ENCODE results near the gene CCDC33.

Gene CCDC33

GRCh38 chr15:74300057-74300795 lies 64.1 kb downstream of the CCDC33 start:
- no peak for DNase-seq (ENCODE audit: low read depth)
- TF ChIP-seq CTCF (IDR thresholded peaks at IDR 0.05; ENCODE audit: control insufficient read depth, extremely low read depth, insufficient read depth): no peak
- no peak overlapping the region for H3K4me3 ChIP-seq (ENCODE audit: low read depth, low read length)

DNA sequence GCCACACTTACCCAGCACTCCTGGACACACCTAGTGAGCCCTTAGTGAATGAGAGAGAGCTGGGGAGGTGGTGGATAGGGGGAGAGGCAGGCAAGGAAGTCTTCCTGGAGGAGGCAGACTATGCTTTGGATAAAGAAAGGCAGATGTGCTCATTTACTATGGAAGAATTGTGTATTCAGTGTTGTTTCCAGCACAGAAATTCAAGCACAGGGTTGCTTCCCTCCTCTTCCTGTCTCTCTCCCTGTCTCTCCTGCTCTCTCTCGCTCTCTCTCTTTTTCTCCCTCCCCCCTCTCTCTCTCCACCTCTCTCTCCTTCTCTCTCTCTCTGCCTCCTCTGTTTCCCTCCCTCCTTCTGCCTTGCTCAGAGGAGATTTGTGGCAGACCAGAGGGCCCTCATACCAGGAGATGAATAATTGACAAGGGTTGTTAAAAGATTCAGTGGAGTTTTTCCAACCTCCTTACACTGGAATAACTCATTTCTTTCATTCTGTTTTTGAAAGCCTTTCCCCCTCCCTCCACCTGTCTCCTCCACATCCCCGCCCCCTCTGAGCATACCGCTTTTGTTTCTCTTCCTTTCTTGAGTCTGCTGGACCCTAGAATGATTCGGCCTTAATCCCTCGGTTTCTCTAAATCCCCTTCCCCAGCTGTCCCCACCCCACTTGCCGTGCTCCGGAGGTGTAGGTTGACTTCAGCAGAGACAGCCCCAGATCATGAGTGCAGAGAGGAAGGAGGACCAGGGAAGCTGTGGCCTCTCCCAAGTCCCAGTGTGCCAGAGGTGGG lies 65.6 kb downstream of the CCDC33 start:
- no peak overlapping the region for H3K4me3 ChIP-seq (ENCODE audit: low read depth, low read length)
- no peak for DNase-seq (ENCODE audit: low read depth)
- TF ChIP-seq CTCF (IDR thresholded peaks at IDR 0.05; ENCODE audit: control insufficient read depth, extremely low read depth, insufficient read depth): no peak

DNA sequence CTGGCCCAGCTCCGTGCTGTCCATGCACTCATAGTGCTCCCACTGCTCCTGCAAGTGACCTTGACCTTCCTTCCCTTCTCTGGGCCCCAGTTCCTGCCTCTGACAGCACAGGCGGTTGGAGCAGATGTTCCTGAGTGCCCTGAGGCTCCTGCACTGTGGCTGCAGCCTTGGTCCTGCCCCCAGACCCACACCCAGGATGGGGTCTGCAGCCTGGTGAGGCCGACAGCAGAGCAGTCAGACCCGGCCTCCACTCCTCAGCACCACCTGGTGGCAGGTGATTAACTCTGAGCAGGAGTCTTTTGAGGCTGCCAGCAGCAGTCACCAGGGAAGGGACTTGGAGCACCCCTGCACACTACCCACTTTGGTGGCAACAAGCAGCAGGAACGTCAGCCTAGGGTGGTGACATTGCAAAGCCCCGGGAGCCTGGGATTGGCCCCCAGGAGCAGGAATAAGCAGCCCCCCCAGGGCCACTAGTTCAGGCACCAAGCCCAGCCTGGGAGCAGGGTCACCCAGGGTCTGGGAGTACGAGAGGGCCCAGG lies 66.8 kb downstream of the CCDC33 start:
- peak; percentile 79 for TF ChIP-seq CTCF (IDR thresholded peaks at IDR 0.05; ENCODE audit: control insufficient read depth, extremely low read depth, insufficient read depth)
- H3K4me3 ChIP-seq (ENCODE audit: low read depth, low read length): no peak overlapping the region
- no peak for DNase-seq (ENCODE audit: low read depth)

- TF ChIP-seq CTCF (IDR thresholded peaks at IDR 0.05; ENCODE audit: control insufficient read depth, extremely low read depth, insufficient read depth): no peak
- no peak for DNase-seq (ENCODE audit: low read depth)
- no peak overlapping the region for H3K4me3 ChIP-seq (ENCODE audit: low read depth, low read length)
These were observed 67.7 kb downstream of the CCDC33 start for GRCh38 chr15:74303741-74304309.

GRCh38 chr15:74304431-74304830 lies 68.3 kb downstream of the CCDC33 start:
- H3K4me3 ChIP-seq (ENCODE audit: low read depth, low read length): no peak overlapping the region
- no peak for TF ChIP-seq CTCF (IDR thresholded peaks at IDR 0.05; ENCODE audit: control insufficient read depth, extremely low read depth, insufficient read depth)
- DNase-seq (ENCODE audit: low read depth): no peak

DNA sequence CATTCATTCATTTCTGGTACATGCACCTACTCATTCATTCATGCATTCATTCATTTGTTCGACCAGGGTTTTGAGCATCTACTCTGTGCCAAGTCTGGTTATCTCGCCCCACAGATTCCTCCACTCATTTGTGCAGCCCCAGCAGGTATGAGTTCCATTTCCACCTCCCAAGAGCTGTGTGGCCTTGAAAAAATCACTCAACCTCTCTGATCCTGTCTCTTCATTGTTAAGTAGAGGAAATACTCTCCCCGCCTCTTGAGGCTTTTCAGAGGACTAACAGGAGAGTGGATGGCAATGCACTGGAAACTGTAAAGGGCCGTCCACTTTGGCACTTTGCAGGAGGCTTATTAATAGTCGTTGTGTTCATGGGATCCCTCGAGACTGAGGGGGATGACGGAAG lies 69.6 kb downstream of the CCDC33 start:
- H3K4me3 ChIP-seq (ENCODE audit: low read depth, low read length): no peak overlapping the region
- TF ChIP-seq CTCF (IDR thresholded peaks at IDR 0.05; ENCODE audit: control insufficient read depth, extremely low read depth, insufficient read depth): no peak
- no peak for DNase-seq (ENCODE audit: low read depth)

Measured in LNCaP clone FGC (cell line).